B cell (primary cell): ENCODE data around the gene RPL39L.

Experiments used
- EZH2 ChIP-seq: IDR thresholded peaks from 2 replicates; pipeline ENCODE4 v1.6.1; 2012; ENCODE audit warnings: borderline replicate concordance, low read depth, mild to moderate bottlenecking, moderate library complexity, low read length; ENCODE audit not compliant: insufficient read depth, poor library complexity, severe bottlenecking
- TF ChIP-seq, protein P1 (sequence below): fragments of 200-600 bp; IDR thresholded peaks from one replicate; pipeline ENCODE4 v1.8.0; 2022; ENCODE audit warnings: antibody characterized with exemption, mild to moderate bottlenecking

DNA sequence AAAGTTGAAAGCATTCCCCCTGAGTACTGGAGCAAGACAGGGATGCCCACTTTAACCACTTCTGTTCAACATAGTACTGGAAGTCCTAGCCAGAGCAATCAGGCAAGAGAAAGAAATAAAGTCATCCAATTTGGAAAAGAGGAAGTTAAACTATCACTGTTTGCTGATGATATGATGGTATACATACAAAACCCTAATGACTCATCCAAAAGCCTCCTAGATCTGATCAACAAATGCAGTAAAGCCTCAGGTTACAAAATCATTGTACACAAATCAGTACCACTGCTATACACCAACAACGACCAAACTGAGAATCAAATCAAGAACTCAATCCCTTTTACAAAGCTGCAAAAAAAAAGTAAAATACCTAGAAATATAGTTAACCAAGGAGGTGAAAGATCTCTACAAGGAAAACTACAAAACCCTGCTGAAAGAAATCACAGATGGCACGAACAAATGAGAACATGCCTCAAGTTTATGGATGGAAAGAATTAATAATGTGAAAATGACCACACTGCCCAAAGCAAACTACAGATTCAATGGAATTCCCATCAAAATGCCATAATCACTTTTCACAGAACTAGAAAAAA, 40.3 kb downstream of the RPL39L start:
- TF ChIP-seq, protein P1, sequence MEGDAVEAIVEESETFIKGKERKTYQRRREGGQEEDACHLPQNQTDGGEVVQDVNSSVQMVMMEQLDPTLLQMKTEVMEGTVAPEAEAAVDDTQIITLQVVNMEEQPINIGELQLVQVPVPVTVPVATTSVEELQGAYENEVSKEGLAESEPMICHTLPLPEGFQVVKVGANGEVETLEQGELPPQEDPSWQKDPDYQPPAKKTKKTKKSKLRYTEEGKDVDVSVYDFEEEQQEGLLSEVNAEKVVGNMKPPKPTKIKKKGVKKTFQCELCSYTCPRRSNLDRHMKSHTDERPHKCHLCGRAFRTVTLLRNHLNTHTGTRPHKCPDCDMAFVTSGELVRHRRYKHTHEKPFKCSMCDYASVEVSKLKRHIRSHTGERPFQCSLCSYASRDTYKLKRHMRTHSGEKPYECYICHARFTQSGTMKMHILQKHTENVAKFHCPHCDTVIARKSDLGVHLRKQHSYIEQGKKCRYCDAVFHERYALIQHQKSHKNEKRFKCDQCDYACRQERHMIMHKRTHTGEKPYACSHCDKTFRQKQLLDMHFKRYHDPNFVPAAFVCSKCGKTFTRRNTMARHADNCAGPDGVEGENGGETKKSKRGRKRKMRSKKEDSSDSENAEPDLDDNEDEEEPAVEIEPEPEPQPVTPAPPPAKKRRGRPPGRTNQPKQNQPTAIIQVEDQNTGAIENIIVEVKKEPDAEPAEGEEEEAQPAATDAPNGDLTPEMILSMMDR, result no peak
- no peak for TF ChIP-seq EZH2
